ENCODE results near the gene KCNH4. TPM values are rescaled to one million over a fixed set of nuclear protein-coding genes. Genes with fewer than 3 reads are reported as not detected.

The KCNH4 gene
- total RNA-seq, 1 experiment from 2014 or later: 0.24 TPM

DNA sequence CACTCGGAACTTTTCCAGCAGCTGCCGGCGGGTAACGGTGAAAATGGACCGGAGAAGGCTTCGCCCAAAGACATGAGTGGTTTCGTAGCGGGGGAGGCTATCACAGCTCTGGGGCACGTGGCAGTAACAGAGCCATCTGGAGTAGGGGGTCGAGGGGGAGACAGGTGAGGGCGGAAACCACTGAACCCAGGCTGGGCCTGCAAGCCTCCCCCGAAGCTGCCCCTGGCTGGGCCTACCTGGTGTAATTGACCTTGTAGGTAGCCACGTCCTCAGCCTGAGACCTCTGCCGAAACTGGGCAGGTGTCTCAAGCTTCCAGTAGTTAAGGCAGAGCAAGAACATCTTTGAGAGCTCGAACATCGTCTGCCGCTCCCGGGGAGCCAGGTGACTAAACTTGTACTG, 61.6 kb downstream of the KCNH4 start:
- H3K9me3 Mint-ChIP-seq: no peaks in the 10 kb centered on the region
- no peak for ATAC-seq
- no peak for DNase-seq (ENCODE audit: low spot score)
- ChIA-PET POLR2A (interaction anchor here (0.5 kb wide), 1 partner anchor 158 kb away, joined by 3 read pairs; no protein-coding TSS in a partner anchor), CTCF (interaction anchor here (0.6 to 4.5 kb wide), 12 partner anchors 11 to 408 kb away, joined by 3 to 54 read pairs (median 4); partner anchors contain the start of genes KCNH4 and NKIRAS2)
- H3K27me3 Mint-ChIP-seq (ENCODE audit: low read depth): no peaks in the 10 kb centered on the region
- H3K27ac Mint-ChIP-seq: no peak overlapping the region
- H3K4me3 Mint-ChIP-seq: no peak overlapping the region
- H3K36me3 Mint-ChIP-seq: peaks cover 25% of the 10 kb centered on the region
- TF ChIP-seq, protein P1, sequence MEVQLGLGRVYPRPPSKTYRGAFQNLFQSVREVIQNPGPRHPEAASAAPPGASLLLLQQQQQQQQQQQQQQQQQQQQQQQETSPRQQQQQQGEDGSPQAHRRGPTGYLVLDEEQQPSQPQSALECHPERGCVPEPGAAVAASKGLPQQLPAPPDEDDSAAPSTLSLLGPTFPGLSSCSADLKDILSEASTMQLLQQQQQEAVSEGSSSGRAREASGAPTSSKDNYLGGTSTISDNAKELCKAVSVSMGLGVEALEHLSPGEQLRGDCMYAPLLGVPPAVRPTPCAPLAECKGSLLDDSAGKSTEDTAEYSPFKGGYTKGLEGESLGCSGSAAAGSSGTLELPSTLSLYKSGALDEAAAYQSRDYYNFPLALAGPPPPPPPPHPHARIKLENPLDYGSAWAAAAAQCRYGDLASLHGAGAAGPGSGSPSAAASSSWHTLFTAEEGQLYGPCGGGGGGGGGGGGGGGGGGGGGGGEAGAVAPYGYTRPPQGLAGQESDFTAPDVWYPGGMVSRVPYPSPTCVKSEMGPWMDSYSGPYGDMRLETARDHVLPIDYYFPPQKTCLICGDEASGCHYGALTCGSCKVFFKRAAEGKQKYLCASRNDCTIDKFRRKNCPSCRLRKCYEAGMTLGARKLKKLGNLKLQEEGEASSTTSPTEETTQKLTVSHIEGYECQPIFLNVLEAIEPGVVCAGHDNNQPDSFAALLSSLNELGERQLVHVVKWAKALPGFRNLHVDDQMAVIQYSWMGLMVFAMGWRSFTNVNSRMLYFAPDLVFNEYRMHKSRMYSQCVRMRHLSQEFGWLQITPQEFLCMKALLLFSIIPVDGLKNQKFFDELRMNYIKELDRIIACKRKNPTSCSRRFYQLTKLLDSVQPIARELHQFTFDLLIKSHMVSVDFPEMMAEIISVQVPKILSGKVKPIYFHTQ (CRISPR knock-in tag; IDR thresholded peaks at IDR 0.05): no peak
- TF ChIP-seq, protein P2, sequence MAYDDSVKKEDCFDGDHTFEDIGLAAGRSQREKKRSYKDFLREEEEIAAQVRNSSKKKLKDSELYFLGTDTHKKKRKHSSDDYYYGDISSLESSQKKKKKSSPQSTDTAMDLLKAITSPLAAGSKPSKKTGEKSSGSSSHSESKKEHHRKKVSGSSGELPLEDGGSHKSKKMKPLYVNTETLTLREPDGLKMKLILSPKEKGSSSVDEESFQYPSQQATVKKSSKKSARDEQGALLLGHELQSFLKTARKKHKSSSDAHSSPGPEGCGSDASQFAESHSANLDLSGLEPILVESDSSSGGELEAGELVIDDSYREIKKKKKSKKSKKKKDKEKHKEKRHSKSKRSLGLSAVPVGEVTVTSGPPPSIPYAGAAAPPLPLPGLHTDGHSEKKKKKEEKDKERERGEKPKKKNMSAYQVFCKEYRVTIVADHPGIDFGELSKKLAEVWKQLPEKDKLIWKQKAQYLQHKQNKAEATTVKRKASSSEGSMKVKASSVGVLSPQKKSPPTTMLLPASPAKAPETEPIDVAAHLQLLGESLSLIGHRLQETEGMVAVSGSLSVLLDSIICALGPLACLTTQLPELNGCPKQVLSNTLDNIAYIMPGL (CRISPR knock-in tag; IDR thresholded peaks at IDR 0.05): no peak
- TF ChIP-seq ZNF671 (CRISPR knock-in tag; IDR thresholded peaks at IDR 0.05) (no peak), TP53 (CRISPR knock-in tag; IDR thresholded peaks at IDR 0.05) (no peak), NR2C2 (CRISPR knock-in tag; IDR thresholded peaks at IDR 0.05) (no peak), RORB (CRISPR knock-in tag; IDR thresholded peaks at IDR 0.05) (no peak), NFE2L1 (CRISPR knock-in tag; IDR thresholded peaks at IDR 0.05) (no peak), PRRX2 (CRISPR knock-in tag; IDR thresholded peaks at IDR 0.05) (no peak), JUN (CRISPR knock-in tag; IDR thresholded peaks at IDR 0.05) (no peak)
- TF ChIP-seq, protein P3, sequence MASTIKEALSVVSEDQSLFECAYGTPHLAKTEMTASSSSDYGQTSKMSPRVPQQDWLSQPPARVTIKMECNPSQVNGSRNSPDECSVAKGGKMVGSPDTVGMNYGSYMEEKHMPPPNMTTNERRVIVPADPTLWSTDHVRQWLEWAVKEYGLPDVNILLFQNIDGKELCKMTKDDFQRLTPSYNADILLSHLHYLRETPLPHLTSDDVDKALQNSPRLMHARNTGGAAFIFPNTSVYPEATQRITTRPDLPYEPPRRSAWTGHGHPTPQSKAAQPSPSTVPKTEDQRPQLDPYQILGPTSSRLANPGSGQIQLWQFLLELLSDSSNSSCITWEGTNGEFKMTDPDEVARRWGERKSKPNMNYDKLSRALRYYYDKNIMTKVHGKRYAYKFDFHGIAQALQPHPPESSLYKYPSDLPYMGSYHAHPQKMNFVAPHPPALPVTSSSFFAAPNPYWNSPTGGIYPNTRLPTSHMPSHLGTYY (CRISPR knock-in tag; IDR thresholded peaks at IDR 0.05): no peak
- TF ChIP-seq, protein P4, sequence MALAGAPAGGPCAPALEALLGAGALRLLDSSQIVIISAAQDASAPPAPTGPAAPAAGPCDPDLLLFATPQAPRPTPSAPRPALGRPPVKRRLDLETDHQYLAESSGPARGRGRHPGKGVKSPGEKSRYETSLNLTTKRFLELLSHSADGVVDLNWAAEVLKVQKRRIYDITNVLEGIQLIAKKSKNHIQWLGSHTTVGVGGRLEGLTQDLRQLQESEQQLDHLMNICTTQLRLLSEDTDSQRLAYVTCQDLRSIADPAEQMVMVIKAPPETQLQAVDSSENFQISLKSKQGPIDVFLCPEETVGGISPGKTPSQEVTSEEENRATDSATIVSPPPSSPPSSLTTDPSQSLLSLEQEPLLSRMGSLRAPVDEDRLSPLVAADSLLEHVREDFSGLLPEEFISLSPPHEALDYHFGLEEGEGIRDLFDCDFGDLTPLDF (CRISPR knock-in tag; IDR thresholded peaks at IDR 0.05): no peak
- TF ChIP-seq, protein P5, sequence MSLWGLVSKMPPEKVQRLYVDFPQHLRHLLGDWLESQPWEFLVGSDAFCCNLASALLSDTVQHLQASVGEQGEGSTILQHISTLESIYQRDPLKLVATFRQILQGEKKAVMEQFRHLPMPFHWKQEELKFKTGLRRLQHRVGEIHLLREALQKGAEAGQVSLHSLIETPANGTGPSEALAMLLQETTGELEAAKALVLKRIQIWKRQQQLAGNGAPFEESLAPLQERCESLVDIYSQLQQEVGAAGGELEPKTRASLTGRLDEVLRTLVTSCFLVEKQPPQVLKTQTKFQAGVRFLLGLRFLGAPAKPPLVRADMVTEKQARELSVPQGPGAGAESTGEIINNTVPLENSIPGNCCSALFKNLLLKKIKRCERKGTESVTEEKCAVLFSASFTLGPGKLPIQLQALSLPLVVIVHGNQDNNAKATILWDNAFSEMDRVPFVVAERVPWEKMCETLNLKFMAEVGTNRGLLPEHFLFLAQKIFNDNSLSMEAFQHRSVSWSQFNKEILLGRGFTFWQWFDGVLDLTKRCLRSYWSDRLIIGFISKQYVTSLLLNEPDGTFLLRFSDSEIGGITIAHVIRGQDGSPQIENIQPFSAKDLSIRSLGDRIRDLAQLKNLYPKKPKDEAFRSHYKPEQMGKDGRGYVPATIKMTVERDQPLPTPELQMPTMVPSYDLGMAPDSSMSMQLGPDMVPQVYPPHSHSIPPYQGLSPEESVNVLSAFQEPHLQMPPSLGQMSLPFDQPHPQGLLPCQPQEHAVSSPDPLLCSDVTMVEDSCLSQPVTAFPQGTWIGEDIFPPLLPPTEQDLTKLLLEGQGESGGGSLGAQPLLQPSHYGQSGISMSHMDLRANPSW (CRISPR knock-in tag; conservative IDR thresholded peaks at IDR 0.05; ENCODE audit: low read depth): no peak
- TF ChIP-seq, protein P6, sequence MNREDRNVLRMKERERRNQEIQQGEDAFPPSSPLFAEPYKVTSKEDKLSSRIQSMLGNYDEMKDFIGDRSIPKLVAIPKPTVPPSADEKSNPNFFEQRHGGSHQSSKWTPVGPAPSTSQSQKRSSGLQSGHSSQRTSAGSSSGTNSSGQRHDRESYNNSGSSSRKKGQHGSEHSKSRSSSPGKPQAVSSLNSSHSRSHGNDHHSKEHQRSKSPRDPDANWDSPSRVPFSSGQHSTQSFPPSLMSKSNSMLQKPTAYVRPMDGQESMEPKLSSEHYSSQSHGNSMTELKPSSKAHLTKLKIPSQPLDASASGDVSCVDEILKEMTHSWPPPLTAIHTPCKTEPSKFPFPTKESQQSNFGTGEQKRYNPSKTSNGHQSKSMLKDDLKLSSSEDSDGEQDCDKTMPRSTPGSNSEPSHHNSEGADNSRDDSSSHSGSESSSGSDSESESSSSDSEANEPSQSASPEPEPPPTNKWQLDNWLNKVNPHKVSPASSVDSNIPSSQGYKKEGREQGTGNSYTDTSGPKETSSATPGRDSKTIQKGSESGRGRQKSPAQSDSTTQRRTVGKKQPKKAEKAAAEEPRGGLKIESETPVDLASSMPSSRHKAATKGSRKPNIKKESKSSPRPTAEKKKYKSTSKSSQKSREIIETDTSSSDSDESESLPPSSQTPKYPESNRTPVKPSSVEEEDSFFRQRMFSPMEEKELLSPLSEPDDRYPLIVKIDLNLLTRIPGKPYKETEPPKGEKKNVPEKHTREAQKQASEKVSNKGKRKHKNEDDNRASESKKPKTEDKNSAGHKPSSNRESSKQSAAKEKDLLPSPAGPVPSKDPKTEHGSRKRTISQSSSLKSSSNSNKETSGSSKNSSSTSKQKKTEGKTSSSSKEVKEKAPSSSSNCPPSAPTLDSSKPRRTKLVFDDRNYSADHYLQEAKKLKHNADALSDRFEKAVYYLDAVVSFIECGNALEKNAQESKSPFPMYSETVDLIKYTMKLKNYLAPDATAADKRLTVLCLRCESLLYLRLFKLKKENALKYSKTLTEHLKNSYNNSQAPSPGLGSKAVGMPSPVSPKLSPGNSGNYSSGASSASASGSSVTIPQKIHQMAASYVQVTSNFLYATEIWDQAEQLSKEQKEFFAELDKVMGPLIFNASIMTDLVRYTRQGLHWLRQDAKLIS (CRISPR knock-in tag; IDR thresholded peaks at IDR 0.05; ENCODE audit: borderline replicate concordance): no peak
- peaks cover 31% of the 10 kb centered on the region for H3K4me1 Mint-ChIP-seq

Measured in WTC11 (cell line).